H1 (cell line): ENCODE results near the gene CDKN2AIP. TPM values are rescaled to one million over a fixed set of nuclear protein-coding genes. Genes with fewer than 3 reads are reported as not detected.

Experiments used
- CTCF ChIA-PET: fragments of 300-600 bp; sonication (Branson Sonifier 250); formaldehyde crosslinking; loops from one replicate; lab custom pipeline; 2021; ENCODE audit not compliant: partially characterized antibody; lab: Charles Lee
- POLR2A ChIA-PET: fragments of 300-600 bp; sonication (Branson Sonifier 250); formaldehyde crosslinking; loops from one replicate; lab custom pipeline; 2021; ENCODE audit warnings: inconsistent platforms; ENCODE audit not compliant: partially characterized antibody; lab: Charles Lee
- DNase-seq, 2 experiments: peaks; one replicate each; pipeline versions ENCODE4 v3.0.0 to v3.0.0-alpha.2; 2010 to 2022; ENCODE audit warnings: low spot score in 2 of 2, low read depth in 1 of 2, mixed read lengths in 1 of 2
- FAIRE-seq: peaks from 2 replicates; lab custom pipeline; 2011; peaks lifted over from hg19 to GRCh38; lab: Jason Lieb, UNC
- H2AFZ ChIP-seq: 2 replicates; pipeline ENCODE4 v1.8.1; 2012; ENCODE audit warnings: low read length, inconsistent platforms
- H2AK5ac ChIP-seq: 2 replicates; pipeline ENCODE4 v1.6.1; 2013; ENCODE audit warnings: low read depth, low read length
- H2BK120ac ChIP-seq: replicated peaks from 2 replicates; pipeline ENCODE3; 2013; ENCODE audit warnings: low read depth, low read length, inconsistent platforms
- H2BK12ac ChIP-seq: 2 replicates; pipeline ENCODE4 v1.6.1; 2013; ENCODE audit warnings: low read depth, low read length
- H2BK15ac ChIP-seq: 2 replicates; pipeline ENCODE4 v1.6.1; 2013; ENCODE audit warnings: low read length
- H2BK20ac ChIP-seq: 2 replicates; pipeline ENCODE4 v1.6.1; 2013; ENCODE audit warnings: low read length
- H2BK5ac ChIP-seq: 2 replicates; pipeline ENCODE4 v1.6.1; 2013; ENCODE audit warnings: low read depth, low read length
- H3K14ac ChIP-seq: 2 replicates; pipeline ENCODE4 v1.6.1; 2013; ENCODE audit warnings: inconsistent platforms; ENCODE audit not compliant: insufficient read length
- H3K18ac ChIP-seq: 2 replicates; pipeline ENCODE4 v1.6.1; 2013; ENCODE audit warnings: low read length; ENCODE audit errors: extremely low read depth
- H3K23ac ChIP-seq: 2 replicates; pipeline ENCODE4 v1.6.1; 2013; ENCODE audit warnings: inconsistent platforms; ENCODE audit not compliant: insufficient read length
- H3K23me2 ChIP-seq: 2 replicates; pipeline ENCODE4 v1.6.1; 2013; ENCODE audit warnings: low read depth, low read length
- H3K27ac ChIP-seq: 2 replicates; pipeline ENCODE4 v1.6.1; 2011; ENCODE audit warnings: low read depth, low read length, inconsistent platforms
- H3K27me3 ChIP-seq, 4 experiments: replicated peaks in 1 of 4; 1 replicate in 1 of 4; 2 replicates in 3 of 4; pipeline versions ENCODE4 v1.6.1 to v1.8.1; 2011 to 2013; ENCODE audit warnings: low read length in 3 of 4, mild to moderate bottlenecking in 3 of 4, inconsistent platforms in 2 of 4, mixed read lengths in 2 of 4, moderate library complexity in 1 of 4; ENCODE audit not compliant: control insufficient read depth in 3 of 4, insufficient read depth in 3 of 4; ENCODE audit errors: extremely low read depth in 1 of 4
- H3K36me3 ChIP-seq, 4 experiments: 2 replicates each; pipeline versions ENCODE4 v1.6.1 to v1.8.1; 2011 to 2013; ENCODE audit warnings: mild to moderate bottlenecking in 4 of 4, low read length in 3 of 4, moderate library complexity in 2 of 4, control low read depth in 1 of 4, inconsistent platforms in 1 of 4; ENCODE audit not compliant: insufficient read depth in 4 of 4, control insufficient read depth in 2 of 4
- H3K4ac ChIP-seq: replicated peaks from 2 replicates; pipeline ENCODE3; 2013; ENCODE audit warnings: low read length, low read depth, mixed read lengths, inconsistent platforms; ENCODE audit not compliant: insufficient read length
- H3K4me1 ChIP-seq, 4 experiments: replicated peaks in 1 of 4; 1 replicate in 1 of 4; 2 replicates in 3 of 4; pipeline versions ENCODE4 v1.6.1 to v1.8.1; 2011 to 2013; ENCODE audit warnings: low read length in 3 of 4, inconsistent platforms in 2 of 4, mixed read lengths in 1 of 4; ENCODE audit not compliant: insufficient read depth in 4 of 4, control insufficient read depth in 3 of 4
- H3K4me2 ChIP-seq, 2 experiments: 2 replicates each; pipeline versions ENCODE4 v1.6.1 to v1.8.1; 2011 to 2013; ENCODE audit warnings: low read depth in 2 of 2, low read length in 2 of 2, control low read depth in 1 of 2, inconsistent platforms in 1 of 2, mild to moderate bottlenecking in 1 of 2; ENCODE audit not compliant: insufficient read depth in 1 of 2
- H3K4me3 ChIP-seq, 4 experiments: fragments of 200-600, 300-600 bp in 1 of 4; sonication (generic), shearing (Covaris generic), sonication (Bioruptor Twin) in 1 of 4; 2 replicates each; pipeline versions ENCODE4 v1.5.1 to v1.8.1; 2011 to 2016; ENCODE audit warnings: low read length in 4 of 4, low read depth in 3 of 4, control low read depth in 2 of 4, inconsistent platforms in 2 of 4, mild to moderate bottlenecking in 2 of 4, mixed read lengths in 1 of 4, moderate library complexity in 1 of 4; ENCODE audit not compliant: insufficient read depth in 2 of 4; ENCODE audit errors: extremely low read depth in 1 of 4
- H3K56ac ChIP-seq: replicated peaks from 2 replicates; pipeline ENCODE3; 2013; ENCODE audit warnings: low read depth, mild to moderate bottlenecking, mixed read lengths, low read length, inconsistent platforms; ENCODE audit not compliant: insufficient read length
- H3K79me1 ChIP-seq: 2 replicates; pipeline ENCODE4 v1.6.1; 2013; ENCODE audit warnings: low read depth, low read length, control low read depth
- H3K79me2 ChIP-seq, 2 experiments: 2 replicates each; pipeline versions ENCODE4 v1.6.1 to v1.8.1; 2012 to 2013; ENCODE audit warnings: low read length in 2 of 2, mild to moderate bottlenecking in 2 of 2, inconsistent platforms in 1 of 2; ENCODE audit not compliant: insufficient read depth in 2 of 2, control insufficient read depth in 1 of 2
- H3K9ac ChIP-seq, 4 experiments: replicated peaks in 1 of 4; 1 replicate in 1 of 4; 2 replicates in 3 of 4; pipeline versions ENCODE4 v1.6.1 to v1.8.1; 2011 to 2013; ENCODE audit warnings: low read depth in 3 of 4, low read length in 3 of 4, control low read depth in 2 of 4, mild to moderate bottlenecking in 2 of 4, moderate library complexity in 2 of 4, inconsistent platforms in 1 of 4; ENCODE audit errors: extremely low read depth in 1 of 4
- H3K9me3 ChIP-seq, 2 experiments: 2 replicates each; pipeline versions ENCODE4 v1.6.1 to v1.8.1; 2012 to 2013; ENCODE audit warnings: mild to moderate bottlenecking in 2 of 2, moderate library complexity in 2 of 2, control low read depth in 1 of 2, inconsistent platforms in 1 of 2, low read depth in 1 of 2, low read length in 1 of 2, mixed read lengths in 1 of 2; ENCODE audit not compliant: insufficient read depth in 2 of 2
- H4K20me1 ChIP-seq, 2 experiments: replicated peaks in 1 of 2; 2 replicates each; pipeline versions ENCODE3 to v1.8.1; 2011 to 2013; ENCODE audit warnings: inconsistent platforms in 2 of 2, low read length in 2 of 2, mild to moderate bottlenecking in 1 of 2; ENCODE audit not compliant: insufficient read depth in 2 of 2, control insufficient read depth in 1 of 2
- H4K5ac ChIP-seq: 2 replicates; pipeline ENCODE4 v1.6.1; 2013; ENCODE audit warnings: low read length, low read depth, mixed read lengths, inconsistent platforms; ENCODE audit not compliant: insufficient read length
- H4K8ac ChIP-seq: 2 replicates; pipeline ENCODE4 v1.8.0; 2013; ENCODE audit warnings: mild to moderate bottlenecking, moderate library complexity, low read length, inconsistent platforms; ENCODE audit not compliant: insufficient read depth; ENCODE audit errors: extremely low read depth
- H4K91ac ChIP-seq: replicated peaks from 2 replicates; pipeline ENCODE3; 2013; ENCODE audit warnings: low read length, mixed read lengths, inconsistent platforms; ENCODE audit not compliant: insufficient read length
- BRCA1 ChIP-seq: IDR thresholded peaks from 2 replicates; pipeline ENCODE4 v1.6.1; 2012; ENCODE audit warnings: low read depth, low read length, improper control_type of control experiment
- CBX5 ChIP-seq: fragments of 300-800, 300-1000 bp; sonication (generic); IDR thresholded peaks from 2 replicates; pipeline ENCODE4 v1.7.1; 2016; ENCODE audit warnings: antibody characterized with exemption, low read length, low read depth
- CBX8 ChIP-seq: fragments of 300-800, 300-1000 bp; sonication (generic); IDR thresholded peaks from 2 replicates; pipeline ENCODE4 v1.7.1; 2016; ENCODE audit warnings: low read depth, low read length, borderline replicate concordance
- CTBP2 ChIP-seq: IDR thresholded peaks from 2 replicates; pipeline ENCODE4 v1.7.0; 2011; ENCODE audit warnings: borderline replicate concordance, mild to moderate bottlenecking, moderate library complexity, mixed read lengths, low read length; ENCODE audit not compliant: insufficient read depth, insufficient read length
- HDAC2 ChIP-seq, 2 experiments: fragments of 300-600 bp in 1 of 2; sonication (generic) in 1 of 2; IDR thresholded peaks; 2 replicates each; pipeline ENCODE4 v1.6.1; 2011 to 2012; ENCODE audit warnings: low read depth in 2 of 2, low read length in 2 of 2, mild to moderate bottlenecking in 2 of 2, moderate library complexity in 2 of 2, borderline replicate concordance in 1 of 2, inconsistent platforms in 1 of 2
- HDAC6 ChIP-seq: IDR thresholded peaks from one replicate; pipeline ENCODE4 v1.7.1; 2012; ENCODE audit warnings: low read depth, mild to moderate bottlenecking, inconsistent platforms, low read length, moderate library complexity
- PHF8 ChIP-seq: fragments of 200-600 bp; sonication (generic); conservative IDR thresholded peaks from 2 replicates; pipeline ENCODE4 v1.7.1; 2012; ENCODE audit warnings: low read depth, mild to moderate bottlenecking, inconsistent platforms, low read length, moderate library complexity
- POLR2A ChIP-seq, 2 experiments: IDR thresholded peaks; 1 replicate in 1 of 2; 2 replicates in 1 of 2; pipeline ENCODE4 v1.6.1; 2011; ENCODE audit warnings: low read depth in 2 of 2, low read length in 2 of 2, mild to moderate bottlenecking in 2 of 2; ENCODE audit errors: control extremely low read depth in 1 of 2
- POLR2AphosphoS5 ChIP-seq: IDR thresholded peaks from 2 replicates; pipeline ENCODE4 v1.6.1; 2011; ENCODE audit warnings: low read depth, low read length
- POU5F1 ChIP-seq: IDR thresholded peaks from 2 replicates; pipeline ENCODE4 v1.6.1; 2011; ENCODE audit warnings: low read depth, mild to moderate bottlenecking, low read length, moderate library complexity
- RFX5 ChIP-seq: IDR thresholded peaks from 2 replicates; pipeline ENCODE4 v1.6.1; 2011; ENCODE audit warnings: low read depth, low read length, improper control_type of control experiment, borderline replicate concordance
- SIRT6 ChIP-seq: IDR thresholded peaks from one replicate; pipeline ENCODE4 v1.7.1; 2012; ENCODE audit warnings: low read length, inconsistent platforms
- TBP ChIP-seq: IDR thresholded peaks from 2 replicates; pipeline ENCODE4 v1.6.1; 2011; ENCODE audit warnings: low read depth, low read length, improper control_type of control experiment
- ZNF274 ChIP-seq: IDR thresholded peaks from 2 replicates; pipeline ENCODE4 v1.7.0; 2012; ENCODE audit warnings: low read length, borderline replicate concordance; ENCODE audit errors: extremely low read depth
- WGBS, 2 experiments: shearing (Covaris generic) in 1 of 2; methylation state at CpG; one replicate each; pipeline versions ENCODE4 v1.1.6 to v1.1.7; 2013 to 2015; ENCODE audit warnings: low lambda C conversion rate in 2 of 2, mixed read lengths in 2 of 2, inconsistent platforms in 1 of 2, low coverage in 1 of 2, missing lambda C conversion rate in 1 of 2; ENCODE audit not compliant: insufficient replicate concordance in 2 of 2, insufficient coverage in 1 of 2, insufficient read length in 1 of 2; ENCODE audit errors: extremely low coverage in 1 of 2, missing lambda C conversion rate in 1 of 2; 5-methylcytosine and 5-hydroxymethylcytosine counted together
- polyA plus RNA-seq, 7 experiments: library from polyadenylated mRNA; depleted of rRNA in 3 of 7; stranded (reverse) in 5 of 7; unstranded in 2 of 7; fragments of >200 nt in 5 of 7; fragments of 200-250 nt in 2 of 7; gene quantifications; 1 replicate in 5 of 7; 2 replicates in 1 of 7; 4 replicates in 1 of 7; pipeline versions ENCODE4 v1.2.1 to v1.2.3, GENCODE V29; 2011 to 2013; ENCODE audit warnings: missing spikeins in 2 of 7, mixed read lengths in 2 of 7
- total RNA-seq: library from RNA; stranded (reverse); fragmentation: NEBNext Ultra II Directional; extraction: Animal tissue kit (Norgen Biotek cat#: 25700); gene quantifications from 2 replicates; pipeline ENCODE4 v1.2.1, GENCODE V29; 2021

CDKN2AIP gene
- total and polyA plus RNA-seq, 2 of the 8 experiments (the other 6 are each of a cell fraction or from before 2014, with no cell fraction given) = 6.0 to 14.0 TPM

- H3K56ac ChIP-seq = no peak overlapping the region
- no peak overlapping the region for H2AFZ ChIP-seq
- POLR2A ChIA-PET = no interaction called here
- H3K23me2 ChIP-seq = peaks cover 7% of the 10 kb centered on the region; the same call in 1 of the 2 replicates
- H3K4me1 ChIP-seq = peaks cover 0 to 5% (median under 1%) of the 10 kb centered on the region in 4 experiments; a peak in 3 of 7 replicates
- no peak overlapping the region for H3K27ac ChIP-seq
- no peak overlapping the region for H4K5ac ChIP-seq
- H3K9ac ChIP-seq = no peak overlapping the region
- 85% methylated on average over 4 of the region's 4 CpGs; no CpG with 5 or more reads in 1 of the 2 experiments for WGBS, 2 experiments
- no peak overlapping the region for H2BK120ac ChIP-seq
- DNase-seq = no peak
- no peaks in the 10 kb centered on the region for H3K36me3 ChIP-seq
- no peak overlapping the region for H3K18ac ChIP-seq
- H3K27me3 ChIP-seq = peaks cover 0 to 9% (median 2%) of the 10 kb centered on the region in 4 experiments; a peak in 5 of 7 replicates
- no peaks in the 10 kb centered on the region for H3K79me2 ChIP-seq
- no peak overlapping the region for H2BK12ac ChIP-seq
- H2BK20ac ChIP-seq = no peak overlapping the region
- no peaks in the 10 kb centered on the region for H3K79me1 ChIP-seq
- H4K8ac ChIP-seq = no peak overlapping the region
- no peak for FAIRE-seq
- H2AK5ac ChIP-seq = no peak overlapping the region
- no peak overlapping the region for H3K4me3 ChIP-seq
- H3K14ac ChIP-seq = no peak overlapping the region
- no peaks in the 10 kb centered on the region for H3K9me3 ChIP-seq
- H2BK5ac ChIP-seq = no peak overlapping the region
- H3K23ac ChIP-seq = no peak overlapping the region
- no peak overlapping the region for H3K4me2 ChIP-seq
- H4K20me1 ChIP-seq = no peaks in the 10 kb centered on the region
- no peak overlapping the region for H3K4ac ChIP-seq
- H2BK15ac ChIP-seq = no peak overlapping the region
- CTCF ChIA-PET = interaction anchor here (0.8 to 1.2 kb wide), 2 partner anchors 39 to 463 kb away, joined by 3 read pairs; no protein-coding TSS in a partner anchor
- no peak overlapping the region for H4K91ac ChIP-seq
- TF ChIP-seq PHF8 (no peak), POU5F1 (no peak), RFX5 (no peak), POLR2AphosphoS5 (no peak), TBP (no peak), CTBP2 (no peak), CBX5 (no peak), BRCA1 (no peak), CBX8 (no peak), POLR2A (IDR thresholded peaks at IDR 0.05; ENCODE audit: control extremely low read depth in 1 of 2, low read depth in 2 of 2, low read length in 2 of 2) (no peak), SIRT6 (no peak), HDAC6 (no peak), HDAC2 (IDR thresholded peaks at IDR 0.05; ENCODE audit: borderline replicate concordance in 1 of 2, low read depth in 2 of 2, low read length in 2 of 2) (no peak), ZNF274 (no peak)
Observed at GRCh38 chr4:183401473-183401872, 43.0 kb upstream of the CDKN2AIP start.
